Measurements from ENCODE around the gene MDN1. TPM values are rescaled to one million over a fixed set of nuclear protein-coding genes. Genes with fewer than 3 reads are reported as not detected.

MDN1 gene
- total RNA-seq, 4 donors from 2014 or later, result 21.3 to 30.4 (median 24.1) TPM

DNA sequence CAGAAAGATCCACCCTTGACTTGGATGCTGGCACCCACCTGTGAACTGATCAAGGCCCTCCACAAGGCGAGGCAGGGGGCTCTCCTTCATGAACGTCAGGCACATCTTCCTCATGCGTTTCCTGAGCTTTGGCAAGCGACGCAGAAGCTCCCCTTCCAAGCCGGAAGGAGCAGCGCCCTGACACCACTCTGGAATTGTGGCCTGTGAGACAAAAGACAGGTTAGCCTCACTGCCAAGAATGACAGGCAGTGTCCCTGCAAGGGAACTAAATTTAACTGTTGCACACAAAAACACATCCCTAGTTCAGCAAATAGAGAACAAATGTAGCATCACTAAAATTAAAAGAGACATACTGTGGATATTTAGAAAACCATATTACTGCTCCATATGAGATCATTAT is 139.0 kb downstream of the MDN1 start:
- no peaks in the 10 kb centered on the region for H3K27me3 ChIP-seq
- H3K27ac ChIP-seq, result no peak overlapping the region
- peaks cover 0 to 9% (median 0%) of the 10 kb centered on the region in 3 donors for H3K4me1 ChIP-seq
- H3K4me3 ChIP-seq, result no peak overlapping the region
- ATAC-seq, result no peak
- no CpG with 5 or more reads among the region's 7 CpGs for WGBS, 2 donors (ENCODE audit: low coverage in 1 of 2)
- TF ChIP-seq POLR2AphosphoS5 (IDR thresholded peaks at IDR 0.05) (no peak), EP300 (IDR thresholded peaks at IDR 0.05) (no peak), POLR2A (IDR thresholded peaks at IDR 0.05) (no peak)
- TF ChIP-seq, protein P1, sequence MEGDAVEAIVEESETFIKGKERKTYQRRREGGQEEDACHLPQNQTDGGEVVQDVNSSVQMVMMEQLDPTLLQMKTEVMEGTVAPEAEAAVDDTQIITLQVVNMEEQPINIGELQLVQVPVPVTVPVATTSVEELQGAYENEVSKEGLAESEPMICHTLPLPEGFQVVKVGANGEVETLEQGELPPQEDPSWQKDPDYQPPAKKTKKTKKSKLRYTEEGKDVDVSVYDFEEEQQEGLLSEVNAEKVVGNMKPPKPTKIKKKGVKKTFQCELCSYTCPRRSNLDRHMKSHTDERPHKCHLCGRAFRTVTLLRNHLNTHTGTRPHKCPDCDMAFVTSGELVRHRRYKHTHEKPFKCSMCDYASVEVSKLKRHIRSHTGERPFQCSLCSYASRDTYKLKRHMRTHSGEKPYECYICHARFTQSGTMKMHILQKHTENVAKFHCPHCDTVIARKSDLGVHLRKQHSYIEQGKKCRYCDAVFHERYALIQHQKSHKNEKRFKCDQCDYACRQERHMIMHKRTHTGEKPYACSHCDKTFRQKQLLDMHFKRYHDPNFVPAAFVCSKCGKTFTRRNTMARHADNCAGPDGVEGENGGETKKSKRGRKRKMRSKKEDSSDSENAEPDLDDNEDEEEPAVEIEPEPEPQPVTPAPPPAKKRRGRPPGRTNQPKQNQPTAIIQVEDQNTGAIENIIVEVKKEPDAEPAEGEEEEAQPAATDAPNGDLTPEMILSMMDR (IDR thresholded peaks at IDR 0.05), result no peak
- no peaks in the 10 kb centered on the region for H3K9me3 ChIP-seq
- H3K36me3 ChIP-seq, result peaks cover 0 to 100% of the 10 kb centered on the region in 2 donors

DNA sequence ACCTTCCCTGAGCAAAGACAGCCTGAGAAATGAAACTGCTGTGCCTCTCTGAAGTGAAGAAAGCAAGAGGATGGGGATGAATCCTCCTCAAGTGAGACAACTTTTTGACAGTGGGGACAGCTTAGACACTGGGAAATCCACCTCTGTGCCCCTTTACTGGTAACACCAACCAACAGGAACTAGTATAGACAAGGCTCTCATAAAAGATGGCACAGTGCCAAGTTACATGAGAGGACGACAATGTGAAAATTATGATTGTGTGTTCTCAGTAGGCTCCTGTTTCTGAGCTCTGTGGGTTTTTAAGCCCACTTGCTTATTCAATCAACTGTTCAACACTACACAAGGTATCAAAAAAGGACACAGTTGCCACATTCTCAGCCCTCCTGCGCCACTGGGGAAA is 139.4 kb downstream of the MDN1 start:
- peaks cover 0 to 9% (median 0%) of the 10 kb centered on the region in 3 donors for H3K4me1 ChIP-seq
- H3K27me3 ChIP-seq, result no peaks in the 10 kb centered on the region
- H3K4me3 ChIP-seq, result no peak overlapping the region
- H3K36me3 ChIP-seq, result peaks cover 0 to 100% of the 10 kb centered on the region in 2 donors
- 80 to 91% methylated on average over 1 to 2 of the region's 2 CpGs for WGBS, 2 donors (ENCODE audit: low coverage in 1 of 2)
- no peaks in the 10 kb centered on the region for H3K9me3 ChIP-seq
- H3K27ac ChIP-seq, result no peak overlapping the region
- no peak for ATAC-seq
- TF ChIP-seq EP300 (IDR thresholded peaks at IDR 0.05), result no peak
- TF ChIP-seq POLR2AphosphoS5 (IDR thresholded peaks at IDR 0.05), result no peak

DNA sequence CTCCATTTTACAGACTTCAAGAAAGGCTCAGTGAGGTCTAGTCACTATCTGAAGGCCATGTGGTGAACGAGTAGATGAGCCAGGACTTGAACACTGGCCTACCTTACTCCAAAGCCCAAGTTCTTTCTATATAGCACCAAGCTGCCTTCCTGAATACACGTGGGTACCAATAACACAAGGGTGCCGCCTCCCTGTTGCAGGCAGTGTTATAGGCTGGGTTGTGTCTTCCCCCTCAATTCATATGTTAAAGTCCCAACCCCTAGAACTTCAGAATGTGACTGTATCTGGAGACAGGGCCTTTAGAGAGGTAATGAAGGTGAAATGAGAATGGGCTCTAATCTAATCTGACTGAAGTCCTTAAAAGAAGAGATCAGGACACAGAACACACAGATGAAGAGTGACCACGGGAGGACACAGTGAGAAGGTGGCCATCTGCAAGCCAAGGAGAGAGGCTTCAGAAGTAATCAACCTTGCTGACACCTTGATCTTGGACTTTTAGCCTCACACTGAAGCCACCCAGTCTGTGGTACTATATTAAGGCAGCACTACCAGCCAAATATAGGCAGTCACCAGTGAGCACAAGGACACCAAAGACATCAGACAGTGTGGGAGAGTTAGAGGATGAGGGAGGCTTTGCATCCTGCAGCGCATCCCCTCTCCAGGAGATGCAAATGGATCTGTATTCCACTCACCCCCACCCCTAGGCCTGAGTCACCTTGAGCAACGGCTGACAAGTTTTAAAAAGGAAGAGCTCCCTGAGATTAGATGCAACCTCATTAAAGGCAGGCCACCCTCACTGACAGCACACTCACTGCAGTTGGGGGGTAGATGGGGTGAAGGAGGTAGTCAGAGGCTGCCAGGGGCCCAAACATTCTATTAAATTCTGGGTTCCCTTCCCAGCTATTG is 140.1 kb downstream of the MDN1 start:
- 79 to 88% methylated on average over 4 to 6 of the region's 6 CpGs for WGBS, 2 donors (ENCODE audit: low coverage in 1 of 2)
- Histone ChIP-seq H3K27ac (no peak overlapping the region), H3K4me3 (no peak overlapping the region), H3K4me1 (peaks cover 0 to 9% (median 0%) of the 10 kb centered on the region in 3 donors), H3K27me3 (no peaks in the 10 kb centered on the region), H3K9me3 (no peaks in the 10 kb centered on the region), H3K36me3 (peaks cover 0 to 100% of the 10 kb centered on the region in 2 donors)
- TF ChIP-seq, protein P1 (IDR thresholded peaks at IDR 0.05), result no peak
- no peak for TF ChIP-seq POLR2AphosphoS5 (IDR thresholded peaks at IDR 0.05)
- no peak for ATAC-seq

DNA sequence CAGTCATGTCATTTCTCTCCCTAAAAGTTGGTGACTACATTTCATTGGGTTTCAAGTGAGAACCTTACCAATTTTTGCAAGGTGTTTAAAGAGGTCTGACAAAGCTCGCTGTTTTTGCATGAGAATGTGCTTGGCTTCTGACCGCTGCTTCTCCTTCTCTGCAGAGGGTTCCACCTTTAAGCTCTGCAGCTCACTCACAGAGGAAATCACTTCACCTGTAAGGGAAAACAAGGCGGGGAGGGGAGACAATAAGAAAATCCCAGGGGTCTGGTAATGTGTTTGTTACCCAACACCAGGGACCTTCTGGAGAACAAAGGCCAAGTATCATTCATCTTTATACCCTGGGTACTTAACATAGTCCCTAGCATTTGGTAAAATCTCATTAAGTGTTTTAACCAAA is 141.1 kb downstream of the MDN1 start:
- no peak overlapping the region for H3K4me3 ChIP-seq
- no peak for ATAC-seq
- no peak overlapping the region for H3K27ac ChIP-seq
- H3K27me3 ChIP-seq, result no peaks in the 10 kb centered on the region
- TF ChIP-seq POLR2A (IDR thresholded peaks at IDR 0.05) (no peak), EP300 (IDR thresholded peaks at IDR 0.05) (no peak), POLR2AphosphoS5 (IDR thresholded peaks at IDR 0.05) (no peak)
- TF ChIP-seq, protein P1 (IDR thresholded peaks at IDR 0.05), result no peak
- 95 to 100% methylated on average over 2 to 3 of the region's 3 CpGs for WGBS, 2 donors (ENCODE audit: low coverage in 1 of 2)
- no peaks in the 10 kb centered on the region for H3K9me3 ChIP-seq
- H3K4me1 ChIP-seq, result peaks cover 0 to 9% (median 0%) of the 10 kb centered on the region in 3 donors
- peaks cover 0 to 100% of the 10 kb centered on the region in 2 donors for H3K36me3 ChIP-seq

DNA sequence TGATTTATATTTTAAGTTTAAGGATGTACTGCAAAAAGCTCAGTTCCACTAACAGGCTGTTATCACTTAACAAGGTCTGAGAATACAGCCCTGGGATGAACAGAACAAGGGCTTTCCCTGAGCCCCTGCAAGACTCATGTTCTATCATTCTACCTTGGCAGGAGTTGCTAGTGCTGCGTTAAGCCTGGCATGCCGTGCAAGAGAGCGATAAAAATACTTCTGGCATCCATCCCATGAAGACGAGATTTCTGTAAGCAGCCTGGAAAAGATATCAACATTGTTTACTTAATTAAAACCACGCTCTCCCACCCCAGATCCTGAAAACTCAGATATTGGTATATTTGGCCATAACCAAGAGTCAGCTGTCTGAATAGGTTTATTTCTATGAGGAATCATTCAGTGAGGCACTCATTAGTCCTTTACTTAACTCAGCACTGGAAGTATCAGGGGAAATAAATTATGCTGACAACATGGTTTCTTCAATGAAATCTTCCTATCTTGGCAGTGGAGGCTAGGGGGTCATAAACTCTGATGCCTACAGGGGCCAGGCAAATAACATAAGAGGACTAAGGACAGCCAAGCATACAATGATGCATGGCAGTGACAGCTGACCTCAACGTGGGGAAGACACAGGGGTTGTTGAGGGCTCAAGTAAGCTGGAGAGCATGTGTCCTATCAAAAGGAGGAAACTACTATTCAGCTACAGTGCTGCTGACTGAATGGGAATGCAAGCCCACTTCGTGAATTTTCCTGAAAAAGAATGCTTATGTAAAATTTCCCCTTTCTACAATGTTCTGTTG is 143.4 kb downstream of the MDN1 start:
- Histone ChIP-seq H3K36me3 (peaks cover 8 to 100% of the 10 kb centered on the region in 2 donors), H3K4me3 (no peak overlapping the region), H3K4me1 (peaks cover 0 to 9% (median 0%) of the 10 kb centered on the region in 3 donors), H3K27ac (no peak overlapping the region), H3K27me3 (no peaks in the 10 kb centered on the region), H3K9me3 (no peaks in the 10 kb centered on the region)
- WGBS, 2 donors (ENCODE audit: low coverage in 1 of 2), result 23 to 37% methylated on average over 3 to 7 of the region's 7 CpGs
- no peak for ATAC-seq
- TF ChIP-seq POLR2AphosphoS5 (IDR thresholded peaks at IDR 0.05), result no peak
- no peak for TF ChIP-seq EP300 (IDR thresholded peaks at IDR 0.05)
- no peak for TF ChIP-seq POLR2A (IDR thresholded peaks at IDR 0.05)
- TF ChIP-seq, protein P1 (IDR thresholded peaks at IDR 0.05), result no peak

All from gastroesophageal sphincter (tissue), 4 donors.